GM12878 (cell line): ENCODE results near the gene CHMP1A. TPM values are rescaled to one million over a fixed set of nuclear protein-coding genes. Genes with fewer than 3 reads are reported as not detected.

Source experiments
- ATAC-seq: fragments of 200-7000 bp; cut with Tn5 transposase; 3 replicates; pipeline ENCODE4 v1.9.1; 2020; ENCODE audit warnings: mild to moderate bottlenecking, moderate library complexity
- BruUV-seq: library from RNA; stranded (reverse); fragments of 400-500 nt; replicated peaks from 2 replicates; lab custom pipeline; 2021; lab: Mats Ljungman, UMichigan
- CTCF ChIA-PET: fragments of 300-600 bp; sonication (Branson Sonifier 250); formaldehyde crosslinking; extraction: SDS; loops from one replicate; lab custom pipeline; 2021; ENCODE audit warnings: inconsistent platforms; lab: Yijun Ruan, JAX
- POLR2A ChIA-PET: fragments of 350-600 bp; formaldehyde crosslinking; extraction: SDS; loops from one replicate; lab custom pipeline; 2021; ENCODE audit warnings: inconsistent platforms; lab: Charles Lee
- RAD21 ChIA-PET: fragments of 300-600 bp; sonication (Branson Sonifier 250); formaldehyde crosslinking; loops from one replicate; lab custom pipeline; 2023; ENCODE audit warnings: antibody characterized with exemption; ENCODE audit not compliant: unreplicated experiment; lab: Charles Lee
- SMC1A ChIA-PET: fragments of 300-600 bp; sonication (Branson Sonifier 250); formaldehyde crosslinking; loops from one replicate; lab custom pipeline; 2023; ENCODE audit not compliant: unreplicated experiment, uncharacterized antibody; lab: Charles Lee
- DNase-seq: peaks from one replicate; pipeline ENCODE4 v3.0.0-alpha.2; 2011; ENCODE audit warnings: low read depth, low spot score
- FAIRE-seq: peaks from 3 replicates; lab custom pipeline; 2011; peaks lifted over from hg19 to GRCh38; lab: Jason Lieb, UNC
- H2AFZ ChIP-seq: 2 replicates; pipeline ENCODE4 v1.6.0; 2011; ENCODE audit warnings: low read depth, low read length, control low read depth; ENCODE audit not compliant: control insufficient read depth
- H3K27ac ChIP-seq: 2 replicates; pipeline ENCODE4 v1.5.1; 2011; ENCODE audit warnings: control low read depth; ENCODE audit not compliant: control insufficient read depth, insufficient read depth
- H3K27me3 ChIP-seq, 2 experiments: replicated peaks in 1 of 2; 2 replicates each; pipeline versions ENCODE4 v1.6.0 to v1.6.1; 2011; ENCODE audit warnings: low read length in 1 of 2; ENCODE audit not compliant: control insufficient read depth in 2 of 2, insufficient read depth in 2 of 2
- H3K36me3 ChIP-seq, 2 experiments: 2 replicates each; pipeline ENCODE4 v1.5.1; 2011; ENCODE audit warnings: low read length in 1 of 2; ENCODE audit not compliant: control insufficient read depth in 2 of 2, insufficient read depth in 2 of 2
- H3K4me1 ChIP-seq: 2 replicates; pipeline ENCODE4 v1.6.1; 2011; ENCODE audit warnings: mild to moderate bottlenecking, low read length, moderate library complexity, mixed read lengths; ENCODE audit not compliant: control insufficient read depth, insufficient read depth
- H3K4me2 ChIP-seq: 2 replicates; pipeline ENCODE4 v1.6.0; 2011; ENCODE audit warnings: control low read depth; ENCODE audit not compliant: control insufficient read depth, insufficient read depth
- H3K4me3 ChIP-seq: fragments of 200-600 bp; sonication (generic); 2 replicates; pipeline ENCODE4 v1.5.1; 2016
- H3K79me2 ChIP-seq: 2 replicates; pipeline ENCODE4 v1.6.0; 2011; ENCODE audit warnings: low read length; ENCODE audit not compliant: control insufficient read depth, insufficient read depth
- H3K9ac ChIP-seq: 2 replicates; pipeline ENCODE4 v1.8.0; 2011; ENCODE audit warnings: low read length, control low read depth, mixed read lengths; ENCODE audit not compliant: control insufficient read depth, insufficient read depth
- H3K9me3 ChIP-seq: replicated peaks from 3 replicates; pipeline ENCODE4 v1.5.1; 2011; ENCODE audit warnings: mild to moderate bottlenecking, low read length; ENCODE audit not compliant: control insufficient read depth, insufficient read depth
- H4K20me1 ChIP-seq: 2 replicates; pipeline ENCODE4 v1.6.0; 2011; ENCODE audit not compliant: control insufficient read depth, insufficient read depth
- BCL11A ChIP-seq: IDR thresholded peaks from 2 replicates; pipeline ENCODE4 v1.6.1; 2011; ENCODE audit warnings: low read depth, low read length
- CHD4 ChIP-seq: fragments of 200-600 bp; sonication (generic); IDR thresholded peaks from 2 replicates; pipeline ENCODE4 v1.6.1; 2016; ENCODE audit warnings: mild to moderate bottlenecking
- CREB1 ChIP-seq: IDR thresholded peaks from 2 replicates; pipeline ENCODE4 v1.6.1; 2012; ENCODE audit warnings: low read depth, mild to moderate bottlenecking, inconsistent platforms
- CREM ChIP-seq: IDR thresholded peaks from 2 replicates; pipeline ENCODE4 v1.6.1; 2014; ENCODE audit warnings: antibody characterized with exemption, low read depth
- CUX1 ChIP-seq: IDR thresholded peaks from 2 replicates; pipeline ENCODE4 v1.6.1; 2012; ENCODE audit warnings: improper control_type of control experiment, low read depth, low read length; ENCODE audit not compliant: insufficient replicate concordance
- E2F8 ChIP-seq: fragments of 450-650 bp; IDR thresholded peaks from 2 replicates; pipeline ENCODE4 v1.6.1; 2018; ENCODE audit warnings: mild to moderate bottlenecking, low read depth, moderate library complexity; ENCODE audit not compliant: partially characterized antibody
- FOS ChIP-seq: IDR thresholded peaks from 3 replicates; pipeline ENCODE4 v1.6.1; 2011; ENCODE audit warnings: borderline replicate concordance; ENCODE audit not compliant: insufficient read length; ENCODE audit errors: extremely low read depth
- FOXM1 ChIP-seq: IDR thresholded peaks from 2 replicates; pipeline ENCODE4 v1.6.1; 2012; ENCODE audit warnings: low read depth, mild to moderate bottlenecking, inconsistent platforms, low read length, moderate library complexity
- IRF5 ChIP-seq: fragments of 450-650 bp; IDR thresholded peaks from 2 replicates; pipeline ENCODE4 v1.6.1; 2017; ENCODE audit warnings: borderline replicate concordance
- MEF2A ChIP-seq: IDR thresholded peaks from 2 replicates; pipeline ENCODE4 v1.6.1; 2011; ENCODE audit warnings: low read depth, mild to moderate bottlenecking, low read length, moderate library complexity; ENCODE audit not compliant: insufficient read depth
- NR2C2 ChIP-seq: IDR thresholded peaks from 2 replicates; pipeline ENCODE4 v1.6.1; 2011; ENCODE audit warnings: borderline replicate concordance, low read depth; ENCODE audit not compliant: control insufficient read depth, insufficient read length
- POLR2A ChIP-seq: IDR thresholded peaks from 2 replicates; pipeline ENCODE4 v1.6.1; 2011; ENCODE audit warnings: low read depth, mild to moderate bottlenecking, low read length
- POLR2AphosphoS5 ChIP-seq: IDR thresholded peaks from 2 replicates; pipeline ENCODE4 v1.6.1; 2011; ENCODE audit warnings: mild to moderate bottlenecking, low read length, inconsistent platforms
- SUZ12 ChIP-seq: fragments of 200-600 bp; sonication (generic); IDR thresholded peaks from one replicate; pipeline ENCODE4 v1.6.1; 2018; ENCODE audit warnings: antibody characterized with exemption, mild to moderate bottlenecking; ENCODE audit not compliant: unreplicated experiment
- WRNIP1 ChIP-seq: IDR thresholded peaks from 2 replicates; pipeline ENCODE4 v1.6.1; 2011; ENCODE audit warnings: low read depth, low read length, improper control_type of control experiment, borderline replicate concordance
- WGBS: methylation state at CpG from one replicate; pipeline ENCODE4 v1.1.6; 2016; ENCODE audit warnings: low lambda C conversion rate; ENCODE audit not compliant: insufficient replicate concordance, insufficient coverage; ENCODE audit errors: missing lambda C conversion rate; 5-methylcytosine and 5-hydroxymethylcytosine counted together
- in situ Hi-C: fragments of 300-500 bp; cut with MboI; formaldehyde crosslinking; loops from 9 replicates; pipeline ENCODE4 v1.14.3; 2018; ENCODE audit warnings: mixed read lengths
- intact Hi-C: fragments of 100-400 bp; cut with micrococcal nuclease; formaldehyde crosslinking; loops from one replicate; pipeline ENCODE4 v1.14.2; 2022; ENCODE audit not compliant: unreplicated experiment
- polyA plus RNA-seq, 11 experiments: library from polyadenylated mRNA; depleted of rRNA in 4 of 11; unstranded in 6 of 11; stranded (reverse) in 5 of 11; fragments of >200 nt; fragmentation: Nextera tagmentation in 4 of 11; fragmentation: Illumina TruSeq in 1 of 11; extraction: Ambion mirVana in 4 of 11; extraction: Trizol in 1 of 11; gene quantifications; 1 replicate in 1 of 11; 2 replicates in 10 of 11; pipeline versions ENCODE4 v1.2.1 to v1.2.3, GENCODE V29; 2011 to 2016; ENCODE audit warnings: inconsistent platforms in 2 of 11, missing spikeins in 2 of 11, low read depth in 1 of 11
- total RNA-seq, 4 experiments: library from RNA; depleted of rRNA in 3 of 4; stranded (reverse); fragments of >200 nt in 3 of 4; fragmentation: Illumina TruSeq in 1 of 4; extraction: Trizol in 1 of 4; gene quantifications; 2 replicates each; pipeline versions ENCODE4 v1.2.1 to v1.2.3, GENCODE V29; 2013 to 2021

The CHMP1A gene
- total and polyA plus RNA-seq, 10 of the 15 experiments (the other 5 are each of a cell fraction or from before 2014, with no cell fraction given), result 1.0 to 86.7 (median 54.7) TPM

DNA sequence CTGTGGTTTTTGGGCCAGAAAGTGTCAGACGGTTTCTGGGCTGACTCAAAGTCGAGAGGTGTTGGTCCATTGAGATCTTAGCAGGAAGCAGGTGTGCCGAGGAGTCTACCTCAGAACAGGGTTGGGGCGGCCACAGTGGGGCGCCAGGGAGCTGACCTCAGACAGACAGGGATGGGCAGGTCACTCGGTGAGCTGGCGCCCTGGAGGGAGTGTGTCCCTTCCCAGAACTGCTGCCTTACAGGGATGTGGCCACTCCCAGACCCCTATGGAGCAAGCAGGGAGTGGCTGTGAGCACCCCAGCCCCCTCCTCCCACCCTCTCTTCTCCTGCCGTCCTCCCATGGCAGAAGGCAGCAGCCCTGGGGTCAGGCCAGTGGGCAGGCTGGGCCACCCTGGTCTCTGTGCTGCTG is 58.1 kb downstream of the CHMP1A start (continued):
- TF ChIP-seq WRNIP1 (no peak), CREM (no peak)

DNA sequence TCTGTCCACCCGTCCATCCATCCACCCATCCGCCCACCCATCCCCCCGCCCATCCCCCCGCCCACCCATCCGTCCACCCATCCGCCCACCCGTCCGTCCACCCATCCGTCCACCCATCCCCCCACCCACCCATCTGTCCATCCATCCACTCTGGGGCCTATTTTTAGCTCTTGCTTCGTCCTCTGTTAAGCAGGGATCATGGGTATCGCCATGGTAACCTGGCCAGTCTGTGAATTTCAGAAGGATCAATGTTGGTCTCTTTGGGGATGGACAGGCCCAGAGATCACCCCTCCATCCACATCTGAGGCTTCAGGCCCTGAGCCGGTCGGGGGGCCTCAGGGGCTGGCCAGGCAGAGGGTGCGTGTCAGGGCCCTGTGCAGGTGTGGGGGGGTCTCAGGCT is 59.3 kb downstream of the CHMP1A start:
- H3K9me3 ChIP-seq, result no peaks in the 10 kb centered on the region
- WGBS, result 29% methylated on average over 9 of the region's 14 CpGs
- H3K27me3 ChIP-seq, result no peaks in the 10 kb centered on the region
- intact Hi-C loops, result no loop called here
- TF ChIP-seq SUZ12 (no peak), CUX1 (no peak), POLR2A (no peak), MEF2A (no peak), IRF5 (no peak), POLR2AphosphoS5 (no peak), CREB1 (no peak), FOS (no peak), FOXM1 (no peak), CHD4 (no peak), NR2C2 (no peak), BCL11A (no peak), E2F8 (no peak)
- H3K4me3 ChIP-seq, result no peak overlapping the region
- H3K79me2 ChIP-seq, result no peaks in the 10 kb centered on the region
- BruUV-seq, result no TSS peak
- in situ Hi-C loops, result no loop called here
- POLR2A ChIA-PET, result no interaction called here
- H3K4me2 ChIP-seq, result no peak overlapping the region
- FAIRE-seq (no peak), ATAC-seq (no peak), DNase-seq (no peak)
- RAD21 ChIA-PET, result no interaction called here
- H2AFZ ChIP-seq, result no peak overlapping the region
- H3K27ac ChIP-seq, result no peak overlapping the region
- SMC1A ChIA-PET, result no interaction called here
- H3K36me3 ChIP-seq, result no peaks in the 10 kb centered on the region; a peak in 1 of 4 replicates
- H3K4me1 ChIP-seq, result no peaks in the 10 kb centered on the region
- no peaks in the 10 kb centered on the region for H4K20me1 ChIP-seq
- no peak overlapping the region for H3K9ac ChIP-seq
- CTCF ChIA-PET, result no interaction called here
